HG03064 (cell line): Measurements from ENCODE around the gene ZNF24.

Experiments used
- ATAC-seq: cut with Tn5 transposase; IDR thresholded peaks from one replicate; pipeline ENCODE4 v1.9.1; 2021; ENCODE audit warnings: low read depth; ENCODE audit not compliant: unreplicated experiment

The ZNF24 gene

DNA sequence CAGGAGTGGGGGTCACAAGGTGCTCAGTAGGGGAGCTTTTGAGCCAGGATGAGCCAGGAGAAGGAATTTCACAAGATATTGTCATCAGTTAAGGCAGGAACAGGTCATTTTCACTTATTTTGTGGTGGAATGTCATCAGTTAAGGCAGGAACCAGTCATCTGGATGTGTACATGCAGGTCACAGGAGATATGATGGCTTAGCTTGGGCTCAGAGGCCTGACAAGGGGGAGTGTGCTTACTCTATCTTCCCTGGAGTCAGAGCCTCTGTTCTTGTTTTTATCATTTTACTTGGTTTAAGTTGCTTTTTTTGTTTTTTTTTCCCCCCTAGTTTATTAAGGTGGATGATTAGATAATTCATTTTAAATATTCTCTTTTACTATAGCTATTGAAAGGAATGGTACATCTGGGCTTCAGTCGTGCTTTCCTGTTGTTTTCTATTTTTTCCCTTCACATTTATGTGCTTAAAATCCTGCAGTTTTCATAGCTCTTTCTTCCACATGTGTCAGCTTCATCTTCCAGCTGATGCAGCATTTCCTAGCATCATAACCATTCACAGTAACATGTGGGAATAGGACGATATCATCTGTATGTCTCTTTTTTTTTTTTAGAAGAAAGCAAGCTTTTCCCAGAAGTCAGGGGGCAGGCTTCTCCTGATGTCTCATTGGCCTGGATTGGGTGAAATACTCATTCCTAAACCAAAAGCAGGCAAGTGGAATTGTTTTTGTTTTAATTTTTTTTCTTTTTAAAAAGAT is 17.5 kb upstream of the ZNF24 start:
- ATAC-seq: no peak

DNA sequence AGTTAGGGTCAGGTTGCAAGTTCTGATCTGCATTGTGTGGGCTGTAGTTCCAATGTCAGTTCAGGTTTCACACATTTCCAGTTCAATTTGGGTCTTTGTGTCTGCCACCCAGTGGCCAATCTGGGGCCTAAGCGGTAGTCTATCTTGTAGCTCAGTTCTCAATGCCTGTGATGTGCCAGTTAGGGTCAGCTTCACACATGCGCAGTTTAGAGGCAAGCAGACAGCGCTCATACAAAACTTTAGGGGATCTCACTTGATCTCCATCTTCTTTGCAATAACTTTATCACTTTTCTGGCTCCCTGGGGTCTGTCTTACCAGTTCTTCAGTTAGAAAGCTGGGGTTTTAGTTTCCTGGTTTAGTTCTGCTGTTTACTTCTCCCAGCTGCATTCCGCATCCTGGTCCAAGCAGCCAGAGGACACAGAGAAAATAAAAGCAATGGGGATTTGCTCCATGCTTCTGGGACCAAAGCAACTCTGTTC is 11.0 kb upstream of the ZNF24 start:
- ATAC-seq: peak; percentile 91

DNA sequence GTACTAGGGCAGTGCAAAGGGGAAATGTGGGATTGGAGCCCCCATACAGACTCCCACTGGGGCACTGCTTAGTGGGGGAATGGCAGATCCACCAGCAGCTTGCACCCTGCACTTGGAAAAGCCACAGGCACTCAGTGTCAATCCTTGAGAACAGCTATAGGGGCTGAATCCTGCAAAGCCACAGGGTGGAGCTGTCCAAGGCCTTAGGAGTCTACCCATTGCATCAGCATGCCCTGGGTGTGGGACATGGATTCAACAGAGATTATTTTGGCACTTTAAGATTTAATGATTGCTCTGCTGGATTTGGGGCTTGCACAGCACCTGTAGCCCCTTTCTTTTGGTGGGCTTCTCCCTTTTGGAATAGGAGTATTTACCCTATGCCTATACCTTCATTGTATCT is 8.6 kb upstream of the ZNF24 start:
- ATAC-seq: no peak

DNA sequence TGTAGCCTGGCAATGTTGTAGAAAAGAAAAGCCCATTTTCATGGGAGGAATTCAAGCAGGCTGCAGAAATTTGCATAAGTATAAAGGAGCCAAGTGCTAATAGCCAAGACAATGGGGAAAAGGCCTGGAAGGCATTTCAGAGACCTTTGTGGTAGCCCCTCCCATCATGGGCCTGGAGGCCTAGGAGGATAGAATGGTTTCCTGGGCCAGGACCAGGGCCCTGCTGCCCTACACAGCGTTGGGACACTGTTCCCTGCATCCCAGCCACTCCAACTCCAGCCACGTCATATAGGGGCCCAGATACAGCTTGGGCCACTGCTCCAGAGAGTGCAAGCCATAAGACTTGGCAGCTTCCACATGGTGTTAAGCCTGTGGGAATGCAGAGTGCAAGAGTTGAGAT is 8.1 kb upstream of the ZNF24 start:
- ATAC-seq: no peak

DNA sequence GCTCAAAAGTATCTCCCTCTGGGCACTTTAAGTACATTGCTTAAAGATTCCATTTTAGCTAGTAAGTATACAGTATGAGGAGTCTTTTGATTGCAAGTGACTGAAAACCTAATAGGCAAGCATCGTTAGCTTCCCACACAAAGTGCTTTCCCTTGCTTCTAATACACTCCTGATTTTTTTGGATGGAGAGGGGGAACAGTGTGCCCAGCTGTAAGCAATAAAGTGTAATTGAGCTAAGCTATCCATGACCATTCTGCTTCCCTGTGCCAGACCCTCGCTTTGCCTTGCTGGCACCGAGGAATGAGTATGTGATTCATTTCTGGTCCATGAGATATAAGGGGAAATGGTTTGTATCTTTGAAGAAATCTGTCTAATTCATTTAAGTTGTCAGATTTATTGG is 3.8 kb upstream of the ZNF24 start:
- no peak for ATAC-seq

DNA sequence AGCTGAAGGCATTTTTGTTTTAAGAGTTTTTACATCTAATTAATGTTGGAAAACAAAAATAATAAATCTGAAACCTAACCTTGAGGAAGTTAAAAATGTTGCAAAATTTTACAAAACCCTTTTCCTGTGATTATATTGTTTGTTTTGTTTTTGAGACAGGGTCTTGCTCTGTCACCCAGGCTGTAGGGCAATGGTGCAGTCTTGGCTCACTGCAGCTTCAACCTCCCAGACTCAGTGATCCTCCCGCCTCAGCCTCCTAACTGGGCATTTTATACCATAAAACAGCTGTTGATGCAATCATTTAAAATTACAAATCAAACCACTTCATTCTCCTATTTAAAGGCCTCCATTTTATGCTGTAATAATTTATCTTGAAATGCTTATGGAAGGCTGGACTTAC is 1.7 kb upstream of the ZNF24 start:
- no peak for ATAC-seq

DNA sequence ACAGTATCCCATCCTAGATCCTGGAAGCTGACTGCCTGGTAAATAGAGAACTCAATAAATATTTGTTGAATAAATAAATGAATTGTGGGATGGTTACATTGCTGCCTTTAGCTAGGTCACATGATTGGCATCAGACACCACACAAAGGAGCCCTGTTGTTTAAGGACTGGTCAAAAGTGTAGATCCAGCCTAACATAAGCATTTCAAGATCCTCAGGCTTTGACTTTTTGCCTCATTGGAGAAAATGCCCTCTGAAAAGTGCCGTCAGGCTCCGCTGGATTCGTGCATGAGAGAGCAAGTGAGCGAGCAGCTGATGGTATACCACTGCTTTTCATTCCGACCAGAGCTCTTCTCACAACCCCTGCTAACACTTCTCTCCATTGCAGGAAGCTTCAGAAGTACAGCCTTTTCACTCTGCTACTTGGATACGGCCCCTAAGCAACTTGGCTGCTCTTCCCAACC is 1.3 kb upstream of the ZNF24 start:
- ATAC-seq: no peak

DNA sequence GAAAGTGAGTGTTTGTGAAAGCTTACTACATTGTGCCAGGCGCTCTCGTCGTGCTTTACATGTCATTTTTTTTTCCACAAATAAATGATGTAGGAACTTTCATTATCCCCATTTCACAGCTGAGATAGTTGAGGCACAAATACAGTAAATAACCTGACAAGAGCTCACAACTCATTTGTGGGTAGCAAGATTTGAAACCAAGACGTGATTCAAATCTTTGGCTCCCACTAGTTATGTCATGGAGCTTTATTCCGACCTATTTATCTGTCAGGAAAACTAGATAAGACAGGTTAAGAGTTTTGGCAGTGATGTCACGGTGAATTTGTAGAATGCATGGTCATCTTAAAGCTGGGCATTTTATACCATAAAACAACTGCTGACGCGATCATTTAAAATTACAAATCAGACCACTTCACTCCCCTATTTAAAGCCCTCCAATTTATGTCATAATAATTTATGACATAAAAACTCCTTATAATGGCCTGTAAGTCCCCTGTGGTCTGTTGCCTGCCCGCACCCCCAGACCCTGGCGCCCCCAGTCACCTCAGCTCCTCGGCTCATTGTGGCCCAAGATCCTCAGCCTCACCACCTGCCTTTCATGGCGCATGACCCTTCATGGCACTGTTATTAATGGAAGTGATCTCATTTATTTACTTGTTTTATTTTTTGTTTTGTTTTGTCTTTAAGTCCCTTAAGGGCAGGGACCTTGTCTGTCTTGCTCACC is 678 bp upstream of the ZNF24 start:
- ATAC-seq: no peak

DNA sequence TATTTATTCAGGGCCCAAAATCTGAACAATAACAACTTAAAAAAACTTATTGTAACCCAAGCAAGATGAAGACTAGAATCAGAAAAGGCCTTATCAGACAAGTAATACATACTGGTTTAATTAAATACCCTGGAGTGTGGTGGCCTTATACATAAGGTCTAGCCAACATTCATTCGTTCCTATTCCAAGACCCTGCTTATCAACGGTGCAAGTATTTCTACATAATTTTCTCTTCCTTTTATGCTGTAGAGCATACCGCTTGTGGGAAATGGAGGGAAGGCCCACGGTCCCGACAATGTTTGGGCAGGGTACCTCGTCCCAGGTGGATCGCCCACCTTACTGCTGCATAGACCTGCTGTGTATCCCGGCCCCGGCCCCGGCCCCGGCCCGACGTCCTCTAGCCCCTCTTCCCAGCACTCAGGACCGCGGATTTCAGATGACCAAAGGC is 708 bp downstream of the ZNF24 start:
- no peak for ATAC-seq

DNA sequence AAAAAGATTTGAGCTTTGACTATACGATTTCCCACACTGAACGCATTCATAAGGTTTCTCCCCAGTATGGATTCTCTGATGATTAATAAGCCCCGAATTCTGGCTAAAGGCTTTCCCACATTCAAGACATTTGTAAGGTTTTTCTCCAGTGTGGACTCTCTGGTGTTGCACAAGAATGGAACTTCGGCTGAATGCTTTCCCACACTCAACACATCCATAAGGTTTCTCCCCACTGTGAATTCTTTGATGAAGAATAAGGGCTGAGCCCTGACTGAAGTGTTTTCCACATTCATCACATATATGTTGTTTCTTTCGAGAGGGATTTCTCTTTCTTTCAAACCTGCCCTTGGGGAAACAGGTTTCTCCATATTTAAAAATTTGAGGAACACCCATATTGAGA is 6.9 kb downstream of the ZNF24 start:
- ATAC-seq: no peak

DNA sequence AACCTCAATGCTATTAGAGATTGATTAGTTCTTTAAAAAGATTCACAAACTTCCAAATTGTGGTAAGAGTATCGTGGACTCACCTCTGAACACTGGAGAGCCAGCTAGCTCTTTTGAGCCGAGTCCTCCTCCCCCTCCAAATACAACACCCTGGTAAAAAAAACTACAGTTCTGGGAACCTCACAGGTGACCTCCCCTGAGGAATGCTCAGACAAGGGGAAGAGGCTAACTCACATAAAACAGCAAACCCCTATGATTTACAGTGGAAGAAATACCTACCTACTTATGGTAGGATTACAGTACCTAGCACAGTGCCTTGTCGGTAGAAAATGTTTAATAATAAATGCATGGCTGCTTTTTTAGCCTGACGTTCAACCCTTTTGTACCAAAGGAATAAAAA is 8.4 kb downstream of the ZNF24 start:
- no peak for ATAC-seq

DNA sequence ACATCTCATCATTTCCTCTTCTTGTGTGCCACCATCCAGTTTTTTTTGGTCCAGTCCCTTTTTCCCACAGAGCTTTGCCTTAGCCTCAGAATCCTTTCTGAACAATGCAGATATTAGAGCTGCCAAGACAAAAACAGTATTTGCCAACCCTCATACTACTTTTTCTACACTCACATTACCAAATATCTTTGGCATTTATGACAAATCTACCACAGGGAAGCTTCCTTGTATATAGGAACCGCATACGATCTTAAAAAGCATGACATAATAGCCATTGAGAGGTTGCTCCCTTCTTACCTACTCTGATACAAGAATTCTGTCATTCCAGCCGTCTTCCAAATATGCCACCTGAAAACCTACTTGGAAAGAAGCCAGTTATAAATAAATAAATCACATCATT is 9.4 kb downstream of the ZNF24 start:
- no peak for ATAC-seq

DNA sequence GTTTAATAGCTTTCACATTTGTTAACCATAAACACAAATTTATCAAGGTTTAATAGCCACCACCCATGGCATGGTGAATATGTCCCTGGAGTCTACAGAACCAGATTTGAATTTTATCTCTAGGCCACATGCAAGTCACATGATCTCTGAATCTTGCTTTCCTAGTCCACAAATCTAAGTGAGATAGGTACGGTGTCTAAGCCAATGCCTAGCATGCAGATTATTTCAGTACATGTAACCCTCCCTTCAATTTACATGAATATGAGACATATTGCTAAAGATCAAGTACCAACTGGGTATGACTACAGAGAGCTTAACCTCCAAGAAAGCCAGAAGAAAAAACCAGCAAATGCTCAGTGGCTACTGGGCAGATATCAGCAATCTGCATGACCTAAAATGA is 10.0 kb downstream of the ZNF24 start:
- ATAC-seq: no peak

DNA sequence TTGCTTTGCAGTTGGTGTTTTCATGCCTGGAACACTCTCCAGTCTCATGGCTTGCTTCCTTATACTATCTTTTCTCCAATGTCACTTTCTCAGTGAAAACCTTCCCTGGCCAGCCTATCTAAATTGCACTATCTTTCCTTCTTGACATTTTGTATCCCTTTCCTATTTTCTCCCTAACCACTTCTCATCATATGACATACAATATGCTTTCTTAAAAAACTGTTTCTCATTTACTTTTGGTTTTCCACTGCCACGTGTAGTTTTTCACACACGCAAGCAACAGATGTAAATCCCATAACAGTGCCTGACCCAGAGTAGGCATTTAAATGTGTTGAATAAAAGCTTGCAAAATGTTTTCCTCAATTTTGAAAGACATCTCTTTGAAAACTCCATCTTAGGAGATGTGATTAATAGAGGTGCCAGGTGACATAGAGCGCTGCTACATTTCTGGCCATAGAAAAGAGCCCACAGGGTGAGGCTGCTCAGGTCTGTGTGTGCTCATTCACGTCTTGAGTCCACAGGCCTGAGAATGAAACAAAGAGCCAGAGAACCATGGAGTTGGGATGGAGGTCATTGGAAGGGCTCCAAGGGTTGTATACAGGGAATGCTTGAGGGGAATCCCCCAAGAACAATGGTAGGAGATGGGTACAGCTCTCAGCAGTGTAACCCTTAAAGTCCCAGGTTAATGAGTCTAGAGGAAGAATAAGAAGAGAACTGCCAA is 12.7 kb downstream of the ZNF24 start:
- no peak for ATAC-seq

DNA sequence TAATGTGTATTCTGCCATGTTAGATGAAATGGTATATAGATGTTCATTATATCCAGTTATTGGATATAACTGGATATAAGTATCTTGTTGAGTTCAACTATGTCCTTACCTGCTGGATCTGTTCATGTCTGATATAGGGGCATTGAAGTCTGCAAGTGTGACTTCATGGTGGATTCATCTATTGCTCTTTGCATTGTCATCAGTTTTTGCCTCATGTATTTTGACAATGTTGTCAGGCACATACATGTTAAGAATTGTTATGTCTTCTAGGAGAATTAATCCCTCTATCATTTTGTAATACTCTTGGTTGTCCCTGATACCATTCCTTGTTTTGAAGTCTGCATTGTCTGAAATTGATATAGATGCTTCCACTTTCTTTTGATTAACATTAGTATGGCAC is 15.4 kb downstream of the ZNF24 start:
- no peak for ATAC-seq

DNA sequence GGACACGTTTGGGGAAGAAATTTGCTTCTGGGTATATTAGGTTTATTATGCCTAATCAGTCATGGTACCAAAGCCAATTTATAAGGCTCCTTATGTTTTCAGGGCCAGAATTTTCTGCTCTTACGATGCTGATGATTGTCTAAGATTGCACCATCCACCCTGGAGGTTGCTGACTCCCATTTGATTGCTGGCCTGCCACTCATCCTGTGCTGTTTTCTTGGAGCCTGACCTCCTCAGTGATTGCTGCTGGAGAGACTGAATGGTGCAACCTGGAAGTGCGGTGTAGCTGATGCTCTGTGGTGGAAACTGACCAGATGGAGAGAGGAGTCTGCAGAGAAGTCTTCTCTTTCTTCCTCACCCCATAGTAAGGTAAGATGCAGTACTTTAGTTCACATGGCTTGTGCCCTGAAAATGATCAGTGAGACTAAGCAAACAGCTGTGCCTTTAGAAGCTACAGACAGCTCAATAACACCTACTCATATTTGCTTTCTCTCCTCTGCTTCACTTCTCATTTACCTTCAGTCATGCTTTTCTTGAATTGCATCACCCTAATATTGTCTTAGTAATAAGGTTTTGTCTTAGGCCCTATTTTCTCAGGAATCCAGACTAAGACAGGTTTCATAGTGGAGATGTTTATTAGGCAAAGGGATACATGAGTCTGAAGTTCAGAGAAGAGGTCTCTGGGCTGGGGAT is 17.4 kb downstream of the ZNF24 start:
- ATAC-seq: no peak

DNA sequence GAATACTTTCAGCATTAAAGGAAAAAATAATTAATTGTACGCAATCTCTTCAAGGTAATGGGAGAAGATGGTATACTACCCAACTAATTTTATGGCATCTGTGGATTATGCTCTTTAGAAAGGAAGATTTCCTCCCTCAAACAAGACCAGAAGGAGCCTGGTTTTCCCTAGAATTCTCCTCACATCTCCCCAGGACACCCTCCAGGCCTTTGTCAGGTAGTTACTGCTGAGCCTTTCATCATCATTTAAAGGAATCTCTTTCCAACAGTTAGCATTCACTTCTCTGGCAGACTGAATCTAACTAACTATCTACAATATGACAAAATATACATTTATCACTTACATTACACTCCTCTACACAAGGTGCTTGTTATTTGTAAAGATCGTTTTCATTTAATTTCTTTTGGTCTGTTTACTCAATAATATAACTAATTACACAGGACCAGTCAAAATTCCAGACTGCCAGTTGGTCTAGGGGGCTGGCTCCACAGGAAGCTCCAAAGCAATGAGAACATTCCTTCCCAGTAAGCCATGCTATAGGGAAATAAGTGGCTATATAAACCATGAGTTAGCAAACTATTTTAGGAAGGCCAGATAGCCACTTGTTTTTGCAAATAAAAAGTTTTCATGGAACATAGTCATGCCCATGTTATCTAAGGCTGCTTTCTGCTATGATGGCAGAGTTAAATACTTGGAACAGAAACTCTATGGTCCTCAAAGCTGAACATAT is 19.1 kb downstream of the ZNF24 start:
- ATAC-seq: no peak

DNA sequence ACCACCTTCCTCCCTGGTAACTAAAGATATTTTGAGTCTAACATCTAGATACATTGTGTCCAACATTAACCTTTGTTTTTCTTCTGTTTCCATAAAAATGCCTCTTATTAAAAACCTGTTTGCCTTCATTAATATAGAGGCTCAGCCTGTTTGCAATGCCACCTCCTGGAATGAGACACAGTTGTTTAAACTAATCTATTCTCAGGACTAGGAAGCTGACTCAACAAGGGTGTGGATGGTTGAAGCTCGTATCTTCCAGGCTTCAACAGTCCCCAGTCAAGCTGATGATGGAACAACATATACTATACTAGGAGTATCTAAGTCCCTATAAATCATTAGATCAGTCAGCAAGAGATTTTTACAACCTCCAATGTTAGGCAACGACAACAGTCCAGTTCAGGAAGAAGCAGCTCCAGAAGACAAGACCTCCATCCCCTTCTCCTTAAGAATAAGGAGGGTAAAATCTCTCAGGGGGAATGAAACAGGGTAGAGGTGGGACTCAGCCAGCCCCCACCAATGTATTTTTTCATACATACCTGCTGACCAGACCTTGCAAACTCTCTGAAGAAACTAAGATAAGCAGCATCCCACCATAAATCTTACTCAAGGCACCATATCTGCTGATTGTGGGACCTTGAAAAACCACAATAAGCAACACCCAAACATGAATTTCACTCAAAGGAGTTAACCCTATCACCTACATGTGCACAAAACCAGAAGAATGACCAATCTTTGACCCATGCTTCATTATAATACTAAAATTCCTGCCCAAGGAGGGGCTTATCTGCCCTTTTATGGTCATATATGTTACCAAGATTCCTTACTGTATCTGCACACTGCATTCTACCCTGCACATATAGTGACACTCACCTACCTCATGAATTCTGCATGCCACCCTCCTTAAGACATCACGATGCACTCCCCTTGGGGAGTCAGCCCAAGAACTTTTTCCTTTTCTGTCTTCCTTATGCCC is 21.4 kb downstream of the ZNF24 start:
- no peak for ATAC-seq

DNA sequence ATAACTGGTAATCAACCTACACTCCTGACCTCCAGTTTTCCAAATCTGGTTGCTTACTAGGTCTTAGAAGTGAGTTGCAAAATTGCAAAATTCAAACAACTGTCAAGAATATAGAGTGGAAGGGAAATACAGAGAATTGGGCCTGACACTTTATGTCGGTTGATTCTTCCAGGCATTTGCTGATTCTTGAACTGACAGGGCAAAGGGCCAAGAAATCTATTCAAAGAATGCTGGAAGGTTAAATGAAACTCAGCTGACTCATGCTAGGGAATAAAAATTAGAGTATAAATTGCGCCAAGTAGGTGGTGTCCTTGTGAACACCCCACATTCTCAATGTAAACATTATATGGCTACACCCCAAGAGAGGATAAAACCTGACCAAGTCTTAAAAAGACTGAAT is 32.7 kb downstream of the ZNF24 start:
- ATAC-seq: no peak
